Measurements from ENCODE around the gene SLC25A40.

Gene SLC25A40

DNA sequence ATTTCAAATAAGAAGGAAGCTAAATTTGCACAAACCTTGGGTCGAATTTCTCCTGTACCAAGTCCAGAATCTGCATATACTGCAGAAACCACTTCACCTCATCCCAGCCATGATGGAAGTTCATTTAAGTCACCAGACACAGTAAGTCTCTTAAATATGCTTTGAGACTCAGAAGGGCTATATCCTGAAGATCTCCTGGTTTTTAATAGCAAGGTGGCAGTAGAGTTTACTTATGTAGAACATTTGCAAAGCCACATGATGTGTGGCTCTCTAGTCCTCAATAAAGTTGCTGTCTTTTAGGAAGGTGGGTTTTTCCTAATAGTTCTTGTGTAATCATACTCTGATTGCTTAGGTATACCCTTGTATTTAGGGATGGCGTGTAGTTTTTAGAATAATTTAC is 8.9 kb upstream of the SLC25A40 start:
- H3K36me3 ChIP-seq (ENCODE audit: insufficient read depth, low read length): peaks cover 98% of the 10 kb centered on the region
- TF ChIP-seq, protein P1, sequence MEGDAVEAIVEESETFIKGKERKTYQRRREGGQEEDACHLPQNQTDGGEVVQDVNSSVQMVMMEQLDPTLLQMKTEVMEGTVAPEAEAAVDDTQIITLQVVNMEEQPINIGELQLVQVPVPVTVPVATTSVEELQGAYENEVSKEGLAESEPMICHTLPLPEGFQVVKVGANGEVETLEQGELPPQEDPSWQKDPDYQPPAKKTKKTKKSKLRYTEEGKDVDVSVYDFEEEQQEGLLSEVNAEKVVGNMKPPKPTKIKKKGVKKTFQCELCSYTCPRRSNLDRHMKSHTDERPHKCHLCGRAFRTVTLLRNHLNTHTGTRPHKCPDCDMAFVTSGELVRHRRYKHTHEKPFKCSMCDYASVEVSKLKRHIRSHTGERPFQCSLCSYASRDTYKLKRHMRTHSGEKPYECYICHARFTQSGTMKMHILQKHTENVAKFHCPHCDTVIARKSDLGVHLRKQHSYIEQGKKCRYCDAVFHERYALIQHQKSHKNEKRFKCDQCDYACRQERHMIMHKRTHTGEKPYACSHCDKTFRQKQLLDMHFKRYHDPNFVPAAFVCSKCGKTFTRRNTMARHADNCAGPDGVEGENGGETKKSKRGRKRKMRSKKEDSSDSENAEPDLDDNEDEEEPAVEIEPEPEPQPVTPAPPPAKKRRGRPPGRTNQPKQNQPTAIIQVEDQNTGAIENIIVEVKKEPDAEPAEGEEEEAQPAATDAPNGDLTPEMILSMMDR (IDR thresholded peaks at IDR 0.05; ENCODE audit: low read length): no peak; the same call in 1 of the 2 replicates
- no peak for TF ChIP-seq EZH2 (IDR thresholded peaks at IDR 0.05; ENCODE audit: borderline replicate concordance, low read length)
- H3K27me3 ChIP-seq (ENCODE audit: insufficient read depth, low read length): no peaks in the 10 kb centered on the region
- peaks cover 68% of the 10 kb centered on the region for H3K79me2 ChIP-seq (ENCODE audit: insufficient read depth, low read length)
- H3F3A ChIP-seq (ENCODE audit: insufficient read depth, low read length): peaks cover 8% of the 10 kb centered on the region; the same call in 1 of the 2 replicates
- H3K9ac ChIP-seq (ENCODE audit: low read length): no peak overlapping the region
- no peaks in the 10 kb centered on the region for H3K9me3 ChIP-seq (ENCODE audit: low read length)
- H3K4me1 ChIP-seq (ENCODE audit: insufficient read depth, low read length, severe bottlenecking): peaks cover 11% of the 10 kb centered on the region
- H2AFZ ChIP-seq (ENCODE audit: low read length): no peak overlapping the region
- H3K27ac ChIP-seq (ENCODE audit: low read depth, low read length, poor library complexity, severe bottlenecking): no peak overlapping the region
- no peak overlapping the region for H3K4me3 ChIP-seq (ENCODE audit: low read depth, low read length, poor library complexity, severe bottlenecking)
- no peaks in the 10 kb centered on the region; the same call in 1 of the 2 replicates for H4K20me1 ChIP-seq (ENCODE audit: insufficient read depth, low read length)
- no peak overlapping the region for H3K4me2 ChIP-seq (ENCODE audit: low read length)
- H3K9me2 ChIP-seq (ENCODE audit: low read depth, low read length): no peaks in the 10 kb centered on the region

DNA sequence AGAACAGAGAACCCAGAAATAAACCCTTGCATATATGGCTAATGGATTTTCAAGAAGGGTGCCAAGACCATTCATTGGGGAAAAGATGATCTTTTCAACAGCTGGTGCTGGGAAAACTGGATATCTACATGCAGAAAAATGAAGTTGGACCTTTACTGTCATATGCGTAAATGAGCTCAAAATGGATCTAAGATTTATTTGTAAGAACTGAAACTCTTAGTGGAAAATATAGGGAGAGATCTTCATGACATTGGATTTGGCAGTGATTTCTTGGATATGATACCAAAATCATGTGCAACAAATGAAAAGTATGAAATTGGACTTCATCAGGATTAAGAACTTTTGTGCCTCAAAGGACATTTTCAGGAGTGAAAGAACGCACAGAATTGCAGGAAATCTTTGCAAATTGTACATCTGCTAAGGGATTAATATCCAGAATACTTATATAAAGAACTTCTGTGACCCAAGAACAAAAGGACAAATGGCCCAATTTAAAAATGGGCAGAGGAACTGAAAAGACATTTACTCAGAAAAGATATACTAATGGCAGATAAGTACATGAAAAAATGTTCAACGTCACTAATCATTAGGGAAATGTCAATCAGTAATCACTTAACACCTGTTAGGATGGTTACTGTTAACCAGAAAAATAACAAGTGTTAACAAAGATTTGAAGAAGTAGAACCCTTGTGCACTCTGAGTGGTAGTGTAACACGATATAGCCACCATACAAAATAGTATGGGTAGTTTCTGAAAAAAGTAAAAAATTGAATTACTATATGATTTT is 6.2 kb upstream of the SLC25A40 start:
- H3K4me2 ChIP-seq (ENCODE audit: low read length): no peak overlapping the region
- no peaks in the 10 kb centered on the region for H3K9me3 ChIP-seq (ENCODE audit: low read length)
- TF ChIP-seq, protein P1 (IDR thresholded peaks at IDR 0.05; ENCODE audit: low read length): no peak
- TF ChIP-seq EZH2 (IDR thresholded peaks at IDR 0.05; ENCODE audit: borderline replicate concordance, low read length): no peak
- H4K20me1 ChIP-seq (ENCODE audit: insufficient read depth, low read length): no peaks in the 10 kb centered on the region; the same call in 1 of the 2 replicates
- peaks cover 28% of the 10 kb centered on the region for H3K4me1 ChIP-seq (ENCODE audit: insufficient read depth, low read length, severe bottlenecking)
- no peak overlapping the region for H3K9ac ChIP-seq (ENCODE audit: low read length)
- peaks cover 95% of the 10 kb centered on the region for H3K36me3 ChIP-seq (ENCODE audit: insufficient read depth, low read length)
- peaks cover 80% of the 10 kb centered on the region for H3K79me2 ChIP-seq (ENCODE audit: insufficient read depth, low read length)
- H3K4me3 ChIP-seq (ENCODE audit: low read depth, low read length, poor library complexity, severe bottlenecking): no peak overlapping the region
- H3F3A ChIP-seq (ENCODE audit: insufficient read depth, low read length): peaks cover 8% of the 10 kb centered on the region; the same call in 1 of the 2 replicates
- H3K27ac ChIP-seq (ENCODE audit: low read depth, low read length, poor library complexity, severe bottlenecking): no peak overlapping the region
- H2AFZ ChIP-seq (ENCODE audit: low read length): no peak overlapping the region
- H3K27me3 ChIP-seq (ENCODE audit: insufficient read depth, low read length): no peaks in the 10 kb centered on the region
- H3K9me2 ChIP-seq (ENCODE audit: low read depth, low read length): no peaks in the 10 kb centered on the region

DNA sequence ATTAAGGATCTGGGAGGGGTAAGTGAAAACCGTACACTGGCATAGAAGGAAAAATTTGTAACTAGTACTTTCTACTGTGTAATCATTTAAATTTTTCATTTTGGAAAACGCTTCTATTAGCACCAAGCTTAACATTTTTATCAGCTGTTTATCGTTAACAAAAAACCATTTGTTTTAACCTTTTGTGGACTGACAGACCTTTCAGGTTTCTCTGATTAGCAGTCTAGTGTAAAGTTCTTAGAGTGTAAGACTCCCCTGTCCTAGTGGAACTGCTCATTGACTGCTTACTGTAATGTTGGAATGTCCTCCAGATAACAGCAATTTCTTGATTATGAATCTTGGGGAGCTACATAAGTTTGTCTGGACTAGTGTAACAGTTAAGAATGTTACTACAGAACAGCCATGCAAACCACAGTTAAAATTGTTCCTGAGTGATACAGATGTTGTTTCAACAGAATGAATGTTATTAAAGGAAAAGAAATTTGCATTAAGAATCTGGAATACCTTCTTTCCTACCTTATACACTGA is 2.1 kb upstream of the SLC25A40 start:
- H3K4me3 ChIP-seq (ENCODE audit: low read depth, low read length, poor library complexity, severe bottlenecking): peak overlapping the region; percentile 87
- H3F3A ChIP-seq (ENCODE audit: insufficient read depth, low read length): no peaks in the 10 kb centered on the region
- no peaks in the 10 kb centered on the region for H3K9me3 ChIP-seq (ENCODE audit: low read length)
- H3K27ac ChIP-seq (ENCODE audit: low read depth, low read length, poor library complexity, severe bottlenecking): no peak overlapping the region
- H3K9me2 ChIP-seq (ENCODE audit: low read depth, low read length): no peaks in the 10 kb centered on the region
- H3K79me2 ChIP-seq (ENCODE audit: insufficient read depth, low read length): peaks cover 88% of the 10 kb centered on the region
- peak overlapping the region; percentile 96 for H3K9ac ChIP-seq (ENCODE audit: low read length)
- H3K27me3 ChIP-seq (ENCODE audit: insufficient read depth, low read length): no peaks in the 10 kb centered on the region
- no peaks in the 10 kb centered on the region; the same call in 1 of the 2 replicates for H4K20me1 ChIP-seq (ENCODE audit: insufficient read depth, low read length)
- peak overlapping the region; percentile 84 for H3K4me2 ChIP-seq (ENCODE audit: low read length)
- peaks cover 49% of the 10 kb centered on the region for H3K4me1 ChIP-seq (ENCODE audit: insufficient read depth, low read length, severe bottlenecking)
- H3K36me3 ChIP-seq (ENCODE audit: insufficient read depth, low read length): peaks cover 61% of the 10 kb centered on the region
- TF ChIP-seq EZH2 (IDR thresholded peaks at IDR 0.05; ENCODE audit: borderline replicate concordance, low read length): no peak
- TF ChIP-seq, protein P1 (IDR thresholded peaks at IDR 0.05; ENCODE audit: low read length): no peak
- H2AFZ ChIP-seq (ENCODE audit: low read length): no peak overlapping the region
